Measurements from ENCODE around the gene RDX.

The RDX gene

GRCh38 chr11:110296226-110297075, at the start of gene RDX:
TSS of gene RDX (minus strand) at chr11:110296614. CDS start at chr11:110279692, 16,922 bp downstream.
- no peak for TF ChIP-seq HDGF (IDR thresholded peaks at IDR 0.05; ENCODE audit: borderline replicate concordance)
- TF ChIP-seq L3MBTL2 (conservative IDR thresholded peaks at IDR 0.05): no peak; the same call in 1 of the 2 replicates
- no peak for TF ChIP-seq FOXK2 (IDR thresholded peaks at IDR 0.05)
- no peak for TF ChIP-seq ELF4 (IDR thresholded peaks at IDR 0.05)
- no peak for TF ChIP-seq TARDBP (IDR thresholded peaks at IDR 0.05)
- TF ChIP-seq FOXM1 (IDR thresholded peaks at IDR 0.05; ENCODE audit: borderline replicate concordance): peak; percentile 79
- ChIA-PET POLR2A (interaction anchor here (0.7 to 1.8 kb wide), 8 partner anchors 9 to 380 kb away, joined by 3 to 6 read pairs (median 3); no protein-coding TSS in a partner anchor), CTCF (interaction anchor here (1.0 to 1.3 kb wide), 2 partner anchors 33 to 95 kb away, joined by 3 to 5 read pairs; no protein-coding TSS in a partner anchor)
- peak; percentile 81 for DNase-seq (ENCODE audit: extremely low spot score)

- POLR2A ChIA-PET: no interaction called here
- CTCF ChIA-PET: no interaction called here
- TF ChIP-seq PKNOX1 (IDR thresholded peaks at IDR 0.05) (no peak), ARNT (IDR thresholded peaks at IDR 0.05) (no peak), LEF1 (IDR thresholded peaks at IDR 0.05; ENCODE audit: borderline replicate concordance) (no peak), SP1 (IDR thresholded peaks at IDR 0.05) (no peak), FOXK2 (IDR thresholded peaks at IDR 0.05) (no peak), SUZ12 (IDR thresholded peaks at IDR 0.05) (no peak), L3MBTL2 (conservative IDR thresholded peaks at IDR 0.05) (no peak)
- DNase-seq (ENCODE audit: extremely low spot score): no peak
These were observed 49.3 kb upstream of the RDX start for GRCh38 chr11:110345743-110346142.

DNA sequence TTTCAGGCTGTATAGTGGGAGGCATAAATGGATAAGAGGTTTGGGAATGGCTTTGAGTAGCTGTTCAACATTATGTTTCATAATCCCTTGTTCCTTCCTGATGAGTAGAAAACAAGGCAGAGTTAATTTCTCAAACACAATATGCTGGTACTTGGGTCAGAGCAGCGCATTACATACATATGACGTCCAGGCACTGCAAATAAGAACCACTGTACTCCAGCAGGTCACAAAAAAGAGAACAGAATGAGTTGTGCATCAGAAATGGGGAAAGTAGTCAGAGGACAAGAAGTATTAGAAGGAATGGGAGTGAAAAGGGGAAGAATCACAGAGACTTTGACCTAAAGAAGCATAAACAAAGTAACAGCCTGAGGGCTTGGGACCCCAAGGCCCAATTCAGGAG, 44.0 kb upstream of the RDX start:
- DNase-seq (ENCODE audit: extremely low spot score): no peak
- ChIA-PET CTCF (no interaction called here), POLR2A (no interaction called here)

GRCh38 chr11:110339456-110340250, 43.2 kb upstream of the RDX start:
- TF ChIP-seq NFRKB (IDR thresholded peaks at IDR 0.05) (no peak), PKNOX1 (IDR thresholded peaks at IDR 0.05) (no peak), TARDBP (IDR thresholded peaks at IDR 0.05) (no peak), ARNT (IDR thresholded peaks at IDR 0.05) (no peak), BHLHE40 (IDR thresholded peaks at IDR 0.05; ENCODE audit: borderline replicate concordance) (no peak), LEF1 (IDR thresholded peaks at IDR 0.05; ENCODE audit: borderline replicate concordance) (no peak), HDGF (IDR thresholded peaks at IDR 0.05; ENCODE audit: borderline replicate concordance) (no peak), ZNF384 (IDR thresholded peaks at IDR 0.05) (no peak), FOXM1 (IDR thresholded peaks at IDR 0.05; ENCODE audit: borderline replicate concordance) (no peak), SP1 (IDR thresholded peaks at IDR 0.05) (no peak), L3MBTL2 (conservative IDR thresholded peaks at IDR 0.05) (no peak), CTBP1 (IDR thresholded peaks at IDR 0.05; ENCODE audit: borderline replicate concordance) (no peak), SUZ12 (IDR thresholded peaks at IDR 0.05) (no peak), FOXA1 (IDR thresholded peaks at IDR 0.05) (no peak), ELF4 (IDR thresholded peaks at IDR 0.05) (no peak), FOXK2 (IDR thresholded peaks at IDR 0.05) (no peak)
- DNase-seq (ENCODE audit: extremely low spot score): no peak
- ChIA-PET CTCF (no interaction called here), POLR2A (no interaction called here)

More for the DNA sequence above, 44.0 kb upstream of the RDX start:
- TF ChIP-seq L3MBTL2 (conservative IDR thresholded peaks at IDR 0.05): no peak
- TF ChIP-seq BHLHE40 (IDR thresholded peaks at IDR 0.05; ENCODE audit: borderline replicate concordance): no peak
- TF ChIP-seq NFRKB (IDR thresholded peaks at IDR 0.05): no peak
- TF ChIP-seq FOXA1 (IDR thresholded peaks at IDR 0.05): no peak
- no peak for TF ChIP-seq SP1 (IDR thresholded peaks at IDR 0.05)
- TF ChIP-seq FOXM1 (IDR thresholded peaks at IDR 0.05; ENCODE audit: borderline replicate concordance): no peak
- no peak for TF ChIP-seq LEF1 (IDR thresholded peaks at IDR 0.05; ENCODE audit: borderline replicate concordance)
- no peak for TF ChIP-seq ARNT (IDR thresholded peaks at IDR 0.05)
- TF ChIP-seq FOXK2 (IDR thresholded peaks at IDR 0.05): no peak
- TF ChIP-seq SUZ12 (IDR thresholded peaks at IDR 0.05): no peak
- no peak for TF ChIP-seq TARDBP (IDR thresholded peaks at IDR 0.05)
- TF ChIP-seq HDGF (IDR thresholded peaks at IDR 0.05; ENCODE audit: borderline replicate concordance): no peak
- TF ChIP-seq ELF4 (IDR thresholded peaks at IDR 0.05): no peak
- TF ChIP-seq CTBP1 (IDR thresholded peaks at IDR 0.05; ENCODE audit: borderline replicate concordance): no peak
- no peak for TF ChIP-seq PKNOX1 (IDR thresholded peaks at IDR 0.05)
- no peak for TF ChIP-seq ZNF384 (IDR thresholded peaks at IDR 0.05)

GRCh38 chr11:110338684-110339083, 42.3 kb upstream of the RDX start:
- TF ChIP-seq NFRKB (IDR thresholded peaks at IDR 0.05) (no peak), SP1 (IDR thresholded peaks at IDR 0.05) (no peak), ELF4 (IDR thresholded peaks at IDR 0.05) (no peak), ARNT (IDR thresholded peaks at IDR 0.05) (no peak), FOXM1 (IDR thresholded peaks at IDR 0.05; ENCODE audit: borderline replicate concordance) (no peak), BHLHE40 (IDR thresholded peaks at IDR 0.05; ENCODE audit: borderline replicate concordance) (no peak), L3MBTL2 (conservative IDR thresholded peaks at IDR 0.05) (no peak), FOXK2 (IDR thresholded peaks at IDR 0.05) (no peak), PKNOX1 (IDR thresholded peaks at IDR 0.05) (no peak), TARDBP (IDR thresholded peaks at IDR 0.05) (no peak), CTBP1 (IDR thresholded peaks at IDR 0.05; ENCODE audit: borderline replicate concordance) (no peak), HDGF (IDR thresholded peaks at IDR 0.05; ENCODE audit: borderline replicate concordance) (no peak), LEF1 (IDR thresholded peaks at IDR 0.05; ENCODE audit: borderline replicate concordance) (no peak), SUZ12 (IDR thresholded peaks at IDR 0.05) (no peak), ZNF384 (IDR thresholded peaks at IDR 0.05) (no peak), FOXA1 (IDR thresholded peaks at IDR 0.05) (no peak)
- POLR2A ChIA-PET: no interaction called here
- no peak for DNase-seq (ENCODE audit: extremely low spot score)
- CTCF ChIA-PET: interaction anchor here (0.7 kb wide), 1 partner anchor 9 kb away, joined by 4 read pairs; no protein-coding TSS in a partner anchor
